Mesothelial cell of epicardium (in vitro differentiated cells): ENCODE data around the gene LRRC23. TPM values are rescaled to one million over a fixed set of nuclear protein-coding genes. Genes with fewer than 3 reads are reported as not detected.

ENCODE experiments used
- DNase-seq, 2 experiments: peaks; one replicate each; pipeline ENCODE4 v3.0.0; 2021; ENCODE audit warnings: low spot score in 2 of 2; ENCODE audit not compliant: unreplicated experiment in 2 of 2
- H3K27ac Mint-ChIP-seq: 2 replicates; pipeline ENCODE4 v1.8.0; 2021; ENCODE audit warnings: mixed read lengths
- H3K27me3 Mint-ChIP-seq: 2 replicates; pipeline ENCODE4 v1.8.0; 2021; ENCODE audit warnings: low read depth, mixed read lengths
- H3K36me3 Mint-ChIP-seq: 2 replicates; pipeline ENCODE4 v1.8.0; 2021; ENCODE audit warnings: mixed read lengths
- H3K4me1 Mint-ChIP-seq: 2 replicates; pipeline ENCODE4 v1.8.0; 2021; ENCODE audit warnings: mixed read lengths
- H3K4me3 Mint-ChIP-seq: 2 replicates; pipeline ENCODE4 v1.8.0; 2021; ENCODE audit warnings: mild to moderate bottlenecking, moderate library complexity, mixed read lengths
- H3K9me3 Mint-ChIP-seq: 2 replicates; pipeline ENCODE4 v1.8.0; 2021; ENCODE audit warnings: mixed read lengths
- total RNA-seq: library from RNA; stranded (reverse); gene quantifications from 3 replicates; pipeline ENCODE4 v1.2.1, GENCODE V29; 2021
- TF ChIP-seq, protein P1 (sequence below): fragments of 200-600 bp; sonication (generic); IDR thresholded peaks from one replicate; pipeline ENCODE4 v1.5.0; 2021; ENCODE audit warnings: antibody characterized with exemption; ENCODE audit not compliant: unreplicated experiment

Gene LRRC23
- total RNA-seq, 1 donor from 2014 or later: 11.6 TPM

DNA sequence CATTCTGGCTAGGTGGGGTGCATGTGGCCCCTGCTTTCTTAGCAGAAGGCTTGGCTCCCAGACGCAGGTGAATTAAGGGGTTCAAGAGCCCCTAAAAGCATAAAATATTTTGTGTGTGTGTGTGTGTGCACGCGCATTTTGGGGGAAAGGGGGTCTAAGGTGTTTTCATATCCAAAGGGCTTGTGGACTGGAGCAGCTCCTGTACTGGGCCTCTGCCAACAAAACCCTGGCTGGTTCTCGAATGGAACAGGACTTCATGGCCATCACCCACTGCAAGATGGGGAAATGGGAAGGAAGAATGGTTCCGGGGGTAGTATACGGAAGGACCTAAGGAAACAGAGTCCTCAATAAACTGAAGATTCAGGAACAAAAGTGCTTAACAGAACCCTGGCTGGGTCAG is 19.2 kb downstream of the LRRC23 start:
- DNase-seq: no peak
- Mint-ChIP-seq H3K27ac (peak overlapping the region; percentile 98), H3K27me3 (no peaks in the 10 kb centered on the region), H3K4me3 (no peak overlapping the region), H3K4me1 (peaks cover 39% of the 10 kb centered on the region), H3K9me3 (no peaks in the 10 kb centered on the region), H3K36me3 (peaks cover 4% of the 10 kb centered on the region)
- TF ChIP-seq, protein P1, sequence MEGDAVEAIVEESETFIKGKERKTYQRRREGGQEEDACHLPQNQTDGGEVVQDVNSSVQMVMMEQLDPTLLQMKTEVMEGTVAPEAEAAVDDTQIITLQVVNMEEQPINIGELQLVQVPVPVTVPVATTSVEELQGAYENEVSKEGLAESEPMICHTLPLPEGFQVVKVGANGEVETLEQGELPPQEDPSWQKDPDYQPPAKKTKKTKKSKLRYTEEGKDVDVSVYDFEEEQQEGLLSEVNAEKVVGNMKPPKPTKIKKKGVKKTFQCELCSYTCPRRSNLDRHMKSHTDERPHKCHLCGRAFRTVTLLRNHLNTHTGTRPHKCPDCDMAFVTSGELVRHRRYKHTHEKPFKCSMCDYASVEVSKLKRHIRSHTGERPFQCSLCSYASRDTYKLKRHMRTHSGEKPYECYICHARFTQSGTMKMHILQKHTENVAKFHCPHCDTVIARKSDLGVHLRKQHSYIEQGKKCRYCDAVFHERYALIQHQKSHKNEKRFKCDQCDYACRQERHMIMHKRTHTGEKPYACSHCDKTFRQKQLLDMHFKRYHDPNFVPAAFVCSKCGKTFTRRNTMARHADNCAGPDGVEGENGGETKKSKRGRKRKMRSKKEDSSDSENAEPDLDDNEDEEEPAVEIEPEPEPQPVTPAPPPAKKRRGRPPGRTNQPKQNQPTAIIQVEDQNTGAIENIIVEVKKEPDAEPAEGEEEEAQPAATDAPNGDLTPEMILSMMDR: no peak

DNA sequence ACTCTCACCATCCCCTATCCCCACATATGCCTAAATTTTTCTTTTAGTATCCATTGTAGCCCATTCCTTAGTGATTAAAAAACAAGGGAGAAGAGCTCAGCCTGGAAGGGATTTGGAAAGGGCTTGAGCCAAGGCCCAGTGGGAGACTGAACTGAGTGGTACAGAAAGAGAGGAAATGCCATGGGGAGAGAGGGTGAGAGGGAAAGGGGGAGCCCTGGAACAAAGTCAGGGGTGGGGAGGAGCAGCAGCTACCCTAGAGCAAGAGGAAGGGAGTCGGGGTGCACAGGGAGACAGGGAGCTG is 20.6 kb downstream of the LRRC23 start:
- Mint-ChIP-seq H3K27ac (peak overlapping the region; percentile 98), H3K9me3 (no peaks in the 10 kb centered on the region), H3K36me3 (no peaks in the 10 kb centered on the region), H3K27me3 (no peaks in the 10 kb centered on the region), H3K4me1 (peaks cover 51% of the 10 kb centered on the region), H3K4me3 (peak overlapping the region; percentile 87)
- no peak for DNase-seq
- TF ChIP-seq, protein P1: no peak

DNA sequence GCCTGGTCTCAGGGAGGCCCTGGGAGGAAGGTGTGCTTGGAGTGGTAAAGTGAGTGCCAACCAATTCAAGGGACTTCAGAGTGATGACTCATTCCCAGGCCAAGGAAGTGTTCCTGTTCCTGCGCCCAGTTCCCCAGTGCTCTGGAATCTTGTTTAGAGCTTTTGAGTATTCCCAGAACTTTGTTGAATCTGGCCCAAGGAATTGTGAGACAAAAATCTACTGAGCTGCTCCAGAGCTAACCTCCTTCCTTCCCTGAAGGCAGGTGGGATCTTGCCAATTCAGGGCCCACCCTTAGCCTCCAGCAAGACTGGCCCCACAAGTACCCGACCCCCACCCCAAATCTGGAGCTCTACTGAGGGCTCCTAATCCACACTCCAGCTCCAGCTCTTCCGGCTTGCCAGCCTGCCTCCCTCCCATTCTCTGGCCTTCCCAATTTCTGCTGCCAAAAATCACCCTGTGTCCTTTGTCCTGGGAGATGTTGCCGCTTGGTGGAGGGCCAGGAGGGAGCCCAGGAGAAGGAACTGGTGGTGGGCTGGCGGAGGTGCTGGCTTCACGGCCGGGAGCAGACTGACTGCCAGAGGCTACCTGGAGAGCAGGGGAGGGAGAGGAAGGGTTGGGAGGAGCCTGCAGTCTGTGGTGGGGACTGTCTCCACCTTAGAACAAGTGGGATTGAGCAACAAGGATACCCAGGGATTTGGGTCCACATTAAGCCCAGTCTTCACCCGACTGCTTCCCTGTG is 21.1 kb downstream of the LRRC23 start:
- H3K4me1 Mint-ChIP-seq: peaks cover 54% of the 10 kb centered on the region
- no peak for DNase-seq

DNA sequence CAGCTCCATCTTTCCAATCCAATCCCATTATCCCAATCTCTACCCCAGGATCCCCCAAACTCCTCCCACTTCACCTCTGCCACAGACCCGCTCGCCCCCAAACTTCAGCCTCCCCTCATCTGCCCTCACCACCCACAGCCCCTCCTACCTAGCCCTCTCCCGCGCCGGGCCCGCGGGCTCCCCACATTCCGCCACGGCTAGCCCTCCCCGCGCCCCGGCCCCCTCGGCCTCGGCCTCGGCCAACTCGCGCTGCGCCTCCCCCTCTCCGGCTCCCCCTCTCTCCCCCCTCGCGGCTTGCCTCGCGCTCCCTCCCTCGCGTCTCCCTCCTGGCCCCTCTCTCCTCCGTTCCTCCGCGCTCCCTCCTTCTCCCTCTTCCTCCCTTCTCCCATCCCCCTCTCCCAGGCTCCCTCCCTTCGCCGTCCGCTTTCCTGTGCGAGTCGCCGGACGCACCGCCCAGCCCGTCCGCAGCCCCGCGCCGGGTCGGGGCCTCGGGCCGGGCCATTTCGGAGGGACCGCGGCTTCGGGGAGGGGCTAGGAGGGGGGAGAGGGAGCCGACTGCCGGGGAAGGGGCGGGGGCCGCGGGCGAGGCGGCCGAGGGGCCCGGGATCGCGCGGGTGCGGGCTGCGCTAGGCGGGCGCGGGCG is 22.9 kb downstream of the LRRC23 start, which contains the start of gene ATN1:
Gene ATN1, plus strand, starts transcription at position 581 of the 643 bp plus-strand sequence. CDS start 6,043 bp downstream, outside the sequence.
- H3K27me3 Mint-ChIP-seq: no peaks in the 10 kb centered on the region
- peak within 1 kb of the TSS; percentile 95 for H3K4me3 Mint-ChIP-seq
- DNase-seq: peak; percentile 72 to 81
- no peaks in the 10 kb centered on the region for H3K9me3 Mint-ChIP-seq
- TF ChIP-seq, protein P1: no peak
- H3K36me3 Mint-ChIP-seq: no peaks in the 10 kb centered on the region
- H3K27ac Mint-ChIP-seq: peak within 1 kb of the TSS; percentile 98
- H3K4me1 Mint-ChIP-seq: peaks cover 65% of the 10 kb centered on the region

More for the DNA sequence above, 21.1 kb downstream of the LRRC23 start:
- no peaks in the 10 kb centered on the region for H3K9me3 Mint-ChIP-seq
- H3K4me3 Mint-ChIP-seq: peak overlapping the region; percentile 87
- H3K27ac Mint-ChIP-seq: peak overlapping the region; percentile 98
- no peaks in the 10 kb centered on the region for H3K36me3 Mint-ChIP-seq
- H3K27me3 Mint-ChIP-seq: no peaks in the 10 kb centered on the region
- TF ChIP-seq, protein P1: no peak

DNA sequence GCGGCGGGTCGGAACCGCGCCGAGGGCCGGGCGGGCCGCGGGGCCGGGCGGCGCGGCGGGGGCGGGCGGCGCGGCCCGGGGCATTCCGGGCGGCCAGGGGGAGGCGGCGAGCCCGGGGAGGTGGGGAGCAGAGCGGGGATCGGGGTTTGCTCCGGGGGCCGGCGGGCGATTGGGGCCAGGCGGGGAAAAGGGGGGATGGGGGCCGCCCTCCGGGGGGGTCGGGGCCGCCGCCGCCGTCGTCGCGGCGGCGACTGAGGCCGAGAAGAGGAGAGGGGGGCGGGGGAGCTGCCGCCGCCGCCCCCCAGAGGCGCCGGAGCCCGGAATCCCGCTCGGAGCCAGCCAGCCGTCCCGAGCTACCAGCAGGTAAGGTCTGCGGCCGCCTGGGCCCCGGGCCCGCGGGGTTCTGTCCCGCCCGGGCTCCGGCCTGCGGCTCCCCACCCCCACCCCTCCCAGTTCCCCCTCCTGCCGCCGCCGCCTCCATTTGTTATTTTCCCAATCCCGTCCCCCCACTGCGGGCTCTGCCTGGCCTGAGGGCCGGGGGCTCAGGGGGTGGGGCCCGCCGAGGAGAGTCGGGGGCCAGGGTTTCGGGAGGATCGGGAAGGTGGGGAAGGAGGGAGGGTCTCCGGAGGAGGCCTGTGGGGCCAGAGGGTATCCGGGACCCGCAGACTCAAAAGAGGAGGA is 23.5 kb downstream of the LRRC23 start:
- H3K9me3 Mint-ChIP-seq: no peaks in the 10 kb centered on the region
- peaks cover 3% of the 10 kb centered on the region for H3K36me3 Mint-ChIP-seq
- H3K27me3 Mint-ChIP-seq: no peaks in the 10 kb centered on the region
- peak overlapping the region; percentile 92 for H3K27ac Mint-ChIP-seq
- H3K4me1 Mint-ChIP-seq: peaks cover 70% of the 10 kb centered on the region
- TF ChIP-seq, protein P1: no peak
- H3K4me3 Mint-ChIP-seq: peak overlapping the region; percentile 95
- DNase-seq: no peak
